H9 (cell line): ENCODE results near the gene PPP1CB. TPM values are rescaled to one million over a fixed set of nuclear protein-coding genes. Genes with fewer than 3 reads are reported as not detected.

Experiments
- DNase-seq: peaks from one replicate; pipeline ENCODE4 v3.0.0-alpha.2; 2017
- H2AFZ ChIP-seq: one replicate; pipeline ENCODE4 v1.6.1; 2013; ENCODE audit warnings: mild to moderate bottlenecking, low read length, control low read depth, moderate library complexity
- H2AK5ac ChIP-seq: 2 replicates; pipeline ENCODE4 v1.6.1; 2013; ENCODE audit warnings: low read length, control low read depth, mixed read lengths; ENCODE audit not compliant: insufficient read length
- H2BK120ac ChIP-seq: one replicate; pipeline ENCODE4 v1.6.1; 2013; ENCODE audit warnings: low read depth, mild to moderate bottlenecking, low read length, control low read depth, inconsistent platforms; ENCODE audit not compliant: poor library complexity, severe bottlenecking
- H2BK12ac ChIP-seq: 2 replicates; pipeline ENCODE4 v1.6.1; 2013; ENCODE audit warnings: low read length, control low read depth, mixed read lengths, low read depth; ENCODE audit not compliant: insufficient read length
- H2BK15ac ChIP-seq: 2 replicates; pipeline ENCODE4 v1.6.1; 2013; ENCODE audit warnings: low read depth, low read length, control low read depth
- H2BK20ac ChIP-seq: one replicate; pipeline ENCODE4 v1.6.1; 2013; ENCODE audit warnings: low read depth, mild to moderate bottlenecking, low read length, control low read depth, inconsistent platforms; ENCODE audit not compliant: poor library complexity, severe bottlenecking
- H2BK5ac ChIP-seq: 2 replicates; pipeline ENCODE4 v1.6.1; 2013; ENCODE audit warnings: low read length, control low read depth, mixed read lengths; ENCODE audit not compliant: insufficient read length
- H3K14ac ChIP-seq: 2 replicates; pipeline ENCODE4 v1.6.1; 2013; ENCODE audit warnings: low read length, control low read depth; ENCODE audit not compliant: insufficient read depth
- H3K18ac ChIP-seq: 2 replicates; pipeline ENCODE4 v1.6.1; 2013; ENCODE audit warnings: low read depth, mild to moderate bottlenecking, mixed read lengths, low read length, control low read depth; ENCODE audit not compliant: insufficient read length
- H3K23ac ChIP-seq: 2 replicates; pipeline ENCODE4 v1.6.1; 2013; ENCODE audit warnings: low read length, control low read depth, mixed read lengths, low read depth; ENCODE audit not compliant: insufficient read length
- H3K23me2 ChIP-seq: 2 replicates; pipeline ENCODE4 v1.6.1; 2013; ENCODE audit warnings: low read depth, mild to moderate bottlenecking, mixed read lengths, low read length, control low read depth; ENCODE audit not compliant: insufficient read length, poor library complexity, severe bottlenecking
- H3K27ac ChIP-seq: 2 replicates; pipeline ENCODE4 v1.5.1; 2013; ENCODE audit warnings: low read length, control low read depth, mixed read lengths, low read depth; ENCODE audit not compliant: insufficient read length
- H3K27me3 ChIP-seq: 2 replicates; pipeline ENCODE4 v1.6.1; 2013; ENCODE audit warnings: low read length, control low read depth, inconsistent platforms; ENCODE audit not compliant: insufficient read depth
- H3K4ac ChIP-seq: 2 replicates; pipeline ENCODE4 v1.6.1; 2013; ENCODE audit warnings: low read depth, mild to moderate bottlenecking, control low read depth, inconsistent platforms, low read length, moderate library complexity
- H3K4me1 ChIP-seq: 2 replicates; pipeline ENCODE4 v1.6.1; 2013; ENCODE audit warnings: low read length, control low read depth, inconsistent platforms; ENCODE audit not compliant: insufficient read depth
- H3K4me2 ChIP-seq: 2 replicates; pipeline ENCODE4 v1.6.1; 2013; ENCODE audit warnings: low read length, control low read depth, mixed read lengths; ENCODE audit not compliant: insufficient read length, insufficient read depth
- H3K56ac ChIP-seq: 2 replicates; pipeline ENCODE4 v1.6.1; 2013; ENCODE audit warnings: low read depth, mild to moderate bottlenecking, mixed read lengths, low read length, control low read depth; ENCODE audit not compliant: insufficient read length
- H3K79me1 ChIP-seq: 2 replicates; pipeline ENCODE4 v1.6.1; 2013; ENCODE audit warnings: low read depth, mild to moderate bottlenecking, moderate library complexity, low read length, control low read depth, inconsistent platforms; ENCODE audit not compliant: insufficient read depth, poor library complexity, severe bottlenecking
- H3K79me2 ChIP-seq: 2 replicates; pipeline ENCODE4 v1.6.1; 2013; ENCODE audit warnings: low read length, control low read depth, inconsistent platforms; ENCODE audit not compliant: insufficient read depth
- H3K9ac ChIP-seq: 2 replicates; pipeline ENCODE4 v1.6.1; 2013; ENCODE audit warnings: low read length, control low read depth, mixed read lengths; ENCODE audit not compliant: insufficient read length; ENCODE audit errors: extremely low read depth
- H3K9me3 ChIP-seq: one replicate; pipeline ENCODE4 v1.6.1; 2013; ENCODE audit warnings: low read depth, low read length, inconsistent platforms; ENCODE audit not compliant: control insufficient read depth
- H3T11ph ChIP-seq: one replicate; pipeline ENCODE4 v1.6.1; 2013; ENCODE audit warnings: mild to moderate bottlenecking, low read length, control low read depth, inconsistent platforms
- H4K20me1 ChIP-seq: one replicate; pipeline ENCODE4 v1.6.1; 2013; ENCODE audit not compliant: control insufficient read depth, insufficient read length, insufficient read depth
- H4K5ac ChIP-seq: 2 replicates; pipeline ENCODE4 v1.6.1; 2013; ENCODE audit warnings: low read depth, mild to moderate bottlenecking, mixed read lengths, low read length, control low read depth; ENCODE audit not compliant: insufficient read length
- H4K8ac ChIP-seq: replicated peaks from 2 replicates; pipeline ENCODE4 v1.6.1; 2013; ENCODE audit warnings: low read length, control low read depth, mixed read lengths, low read depth; ENCODE audit not compliant: insufficient read length
- H4K91ac ChIP-seq: 2 replicates; pipeline ENCODE4 v1.6.1; 2013; ENCODE audit warnings: low read depth, mild to moderate bottlenecking, moderate library complexity, mixed read lengths, low read length, control low read depth; ENCODE audit not compliant: insufficient read length
- H3K27ac Mint-ChIP-seq, 3 experiments: 2 replicates in 2 of 3; 3 replicates in 1 of 3; pipeline ENCODE4 v1.8.0; 2020 to 2021; ENCODE audit warnings: mixed read lengths in 3 of 3, mild to moderate bottlenecking in 1 of 3, moderate library complexity in 1 of 3
- H3K27me3 Mint-ChIP-seq: 2 replicates; pipeline ENCODE4 v1.8.0; 2021; ENCODE audit warnings: low read depth, mild to moderate bottlenecking, moderate library complexity, mixed read lengths
- H3K36me3 Mint-ChIP-seq, 3 experiments: 2 replicates in 2 of 3; 3 replicates in 1 of 3; pipeline ENCODE4 v1.8.0; 2020 to 2021; ENCODE audit warnings: low read depth in 3 of 3, mixed read lengths in 3 of 3; ENCODE audit not compliant: insufficient read depth in 1 of 3
- H3K4me1 Mint-ChIP-seq, 2 experiments: 2 replicates each; pipeline ENCODE4 v1.8.0; 2020; ENCODE audit warnings: mixed read lengths in 2 of 2
- H3K4me3 Mint-ChIP-seq, 2 experiments: 2 replicates in 1 of 2; 3 replicates in 1 of 2; pipeline ENCODE4 v1.8.0; 2020 to 2021; ENCODE audit warnings: mild to moderate bottlenecking in 2 of 2, mixed read lengths in 2 of 2, moderate library complexity in 1 of 2
- H3K9me3 Mint-ChIP-seq, 2 experiments: 2 replicates in 1 of 2; 3 replicates in 1 of 2; pipeline ENCODE4 v1.8.0; 2020; ENCODE audit warnings: mild to moderate bottlenecking in 2 of 2, mixed read lengths in 2 of 2, moderate library complexity in 1 of 2
- WGBS: extraction: QIAGEN DNeasy Blood & Tissue Kit; methylation state at CpG from one replicate; pipeline ENCODE4 v1.1.7; 2013; ENCODE audit warnings: missing lambda C conversion rate, low lambda C conversion rate, mixed read lengths; ENCODE audit not compliant: insufficient read length; ENCODE audit errors: extremely low coverage; 5-methylcytosine and 5-hydroxymethylcytosine counted together
- total RNA-seq: library from RNA; stranded (reverse); gene quantifications from 2 replicates; pipeline ENCODE4 v1.2.1, GENCODE V29; 2021
- TF ChIP-seq, protein P1 (sequence below): fragments of 200-600 bp; sonication (generic); conservative IDR thresholded peaks from 3 replicates; pipeline ENCODE4 v1.8.0; 2021; ENCODE audit warnings: antibody characterized with exemption, mild to moderate bottlenecking

The PPP1CB gene
- total RNA-seq, 1 experiment from 2014 or later, result 184 TPM

DNA sequence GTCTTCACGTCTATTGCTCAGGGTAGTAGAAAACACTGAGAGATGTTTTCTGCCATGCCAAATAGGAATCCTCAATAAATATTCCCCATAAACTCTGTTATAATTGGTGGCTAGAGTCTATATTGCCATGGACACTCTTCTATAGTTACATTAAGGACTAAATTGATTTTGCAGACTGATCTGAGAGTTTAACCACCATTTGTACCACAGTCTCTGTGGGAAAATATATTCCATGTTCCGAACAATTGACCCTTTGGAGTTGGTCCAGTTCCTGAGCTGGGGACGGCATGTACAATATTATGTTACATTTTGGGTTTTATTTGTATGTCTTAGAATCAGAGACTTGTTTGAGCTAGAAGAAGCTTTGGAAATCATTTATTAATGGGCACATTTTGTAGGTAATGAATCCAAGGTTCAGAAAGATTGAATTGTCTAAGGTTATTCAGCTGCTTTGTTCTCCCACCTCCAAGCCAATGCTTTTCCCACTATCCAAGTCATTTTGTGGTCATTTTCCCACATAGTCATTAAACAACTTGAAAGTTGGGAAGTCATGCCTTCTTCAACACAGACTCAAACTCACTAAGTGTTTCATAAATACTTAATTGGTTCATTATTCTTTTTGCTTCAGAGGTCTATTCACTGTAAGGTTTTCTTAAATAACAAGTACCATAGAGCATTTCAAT is 5.1 kb upstream of the PPP1CB start:
- H2AFZ ChIP-seq, result no peak overlapping the region
- no peak overlapping the region for H2BK120ac ChIP-seq
- no peak overlapping the region for H3K9ac ChIP-seq
- no peak overlapping the region for H4K91ac ChIP-seq
- Mint-ChIP-seq H3K4me3 (no peak overlapping the region), H3K9me3 (no peaks in the 10 kb centered on the region), H3K4me1 (peaks cover 8 to 11% of the 10 kb centered on the region in 2 experiments; a peak in 3 of 4 replicates), H3K27ac (no peak overlapping the region), H3K27me3 (peaks cover 1% of the 10 kb centered on the region; the same call in 1 of the 2 replicates), H3K36me3 (no peaks in the 10 kb centered on the region)
- H3K9me3 ChIP-seq, result no peaks in the 10 kb centered on the region
- H3T11ph ChIP-seq, result no peak overlapping the region
- no peaks in the 10 kb centered on the region for H3K27me3 ChIP-seq
- H3K4me1 ChIP-seq, result no peaks in the 10 kb centered on the region
- TF ChIP-seq, protein P1, sequence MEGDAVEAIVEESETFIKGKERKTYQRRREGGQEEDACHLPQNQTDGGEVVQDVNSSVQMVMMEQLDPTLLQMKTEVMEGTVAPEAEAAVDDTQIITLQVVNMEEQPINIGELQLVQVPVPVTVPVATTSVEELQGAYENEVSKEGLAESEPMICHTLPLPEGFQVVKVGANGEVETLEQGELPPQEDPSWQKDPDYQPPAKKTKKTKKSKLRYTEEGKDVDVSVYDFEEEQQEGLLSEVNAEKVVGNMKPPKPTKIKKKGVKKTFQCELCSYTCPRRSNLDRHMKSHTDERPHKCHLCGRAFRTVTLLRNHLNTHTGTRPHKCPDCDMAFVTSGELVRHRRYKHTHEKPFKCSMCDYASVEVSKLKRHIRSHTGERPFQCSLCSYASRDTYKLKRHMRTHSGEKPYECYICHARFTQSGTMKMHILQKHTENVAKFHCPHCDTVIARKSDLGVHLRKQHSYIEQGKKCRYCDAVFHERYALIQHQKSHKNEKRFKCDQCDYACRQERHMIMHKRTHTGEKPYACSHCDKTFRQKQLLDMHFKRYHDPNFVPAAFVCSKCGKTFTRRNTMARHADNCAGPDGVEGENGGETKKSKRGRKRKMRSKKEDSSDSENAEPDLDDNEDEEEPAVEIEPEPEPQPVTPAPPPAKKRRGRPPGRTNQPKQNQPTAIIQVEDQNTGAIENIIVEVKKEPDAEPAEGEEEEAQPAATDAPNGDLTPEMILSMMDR, result no peak
- H3K56ac ChIP-seq, result no peak overlapping the region
- no peak overlapping the region for H4K5ac ChIP-seq
- no peak overlapping the region for H2BK5ac ChIP-seq
- no peak overlapping the region for H2BK12ac ChIP-seq
- no peaks in the 10 kb centered on the region for H3K79me2 ChIP-seq
- H3K14ac ChIP-seq, result no peak overlapping the region
- no peaks in the 10 kb centered on the region for H3K23me2 ChIP-seq
- H4K8ac ChIP-seq, result no peak overlapping the region
- H2BK15ac ChIP-seq, result no peak overlapping the region
- H3K4me2 ChIP-seq, result no peak overlapping the region
- no peak overlapping the region for H2AK5ac ChIP-seq
- no peak overlapping the region for H3K18ac ChIP-seq
- H3K4ac ChIP-seq, result no peak overlapping the region
- H3K23ac ChIP-seq, result no peak overlapping the region
- no CpG with 5 or more reads among the region's 3 CpGs for WGBS
- no peak overlapping the region for H2BK20ac ChIP-seq
- DNase-seq, result no peak
- no peaks in the 10 kb centered on the region for H4K20me1 ChIP-seq
- H3K79me1 ChIP-seq, result no peaks in the 10 kb centered on the region
- no peak overlapping the region for H3K27ac ChIP-seq
